H1 (cell line): ENCODE results near the gene EHBP1. TPM values are rescaled to one million over a fixed set of nuclear protein-coding genes. Genes with fewer than 3 reads are reported as not detected.

Experiments used
- CTCF ChIA-PET: fragments of 300-600 bp; sonication (Branson Sonifier 250); formaldehyde crosslinking; loops from one replicate; lab custom pipeline; 2021; ENCODE audit not compliant: partially characterized antibody; lab: Charles Lee
- POLR2A ChIA-PET: fragments of 300-600 bp; sonication (Branson Sonifier 250); formaldehyde crosslinking; loops from one replicate; lab custom pipeline; 2021; ENCODE audit warnings: inconsistent platforms; ENCODE audit not compliant: partially characterized antibody; lab: Charles Lee
- DNase-seq, 2 experiments: peaks; one replicate each; pipeline versions ENCODE4 v3.0.0 to v3.0.0-alpha.2; 2010 to 2022; ENCODE audit warnings: low spot score in 2 of 2, low read depth in 1 of 2, mixed read lengths in 1 of 2
- FAIRE-seq: peaks from 2 replicates; lab custom pipeline; 2011; peaks lifted over from hg19 to GRCh38; lab: Jason Lieb, UNC
- H2AFZ ChIP-seq: 2 replicates; pipeline ENCODE4 v1.8.1; 2012; ENCODE audit warnings: low read length, inconsistent platforms
- H2AK5ac ChIP-seq: 2 replicates; pipeline ENCODE4 v1.6.1; 2013; ENCODE audit warnings: low read depth, low read length
- H2BK120ac ChIP-seq: replicated peaks from 2 replicates; pipeline ENCODE3; 2013; ENCODE audit warnings: low read depth, low read length, inconsistent platforms
- H2BK12ac ChIP-seq: 2 replicates; pipeline ENCODE4 v1.6.1; 2013; ENCODE audit warnings: low read depth, low read length
- H2BK15ac ChIP-seq: 2 replicates; pipeline ENCODE4 v1.6.1; 2013; ENCODE audit warnings: low read length
- H2BK20ac ChIP-seq: 2 replicates; pipeline ENCODE4 v1.6.1; 2013; ENCODE audit warnings: low read length
- H2BK5ac ChIP-seq: 2 replicates; pipeline ENCODE4 v1.6.1; 2013; ENCODE audit warnings: low read depth, low read length
- H3K14ac ChIP-seq: 2 replicates; pipeline ENCODE4 v1.6.1; 2013; ENCODE audit warnings: inconsistent platforms; ENCODE audit not compliant: insufficient read length
- H3K18ac ChIP-seq: 2 replicates; pipeline ENCODE4 v1.6.1; 2013; ENCODE audit warnings: low read length; ENCODE audit errors: extremely low read depth
- H3K23ac ChIP-seq: 2 replicates; pipeline ENCODE4 v1.6.1; 2013; ENCODE audit warnings: inconsistent platforms; ENCODE audit not compliant: insufficient read length
- H3K23me2 ChIP-seq: 2 replicates; pipeline ENCODE4 v1.6.1; 2013; ENCODE audit warnings: low read depth, low read length
- H3K27ac ChIP-seq: 2 replicates; pipeline ENCODE4 v1.6.1; 2011; ENCODE audit warnings: low read depth, low read length, inconsistent platforms
- H3K27me3 ChIP-seq, 4 experiments: replicated peaks in 1 of 4; 1 replicate in 1 of 4; 2 replicates in 3 of 4; pipeline versions ENCODE4 v1.6.1 to v1.8.1; 2011 to 2013; ENCODE audit warnings: low read length in 3 of 4, mild to moderate bottlenecking in 3 of 4, inconsistent platforms in 2 of 4, mixed read lengths in 2 of 4, moderate library complexity in 1 of 4; ENCODE audit not compliant: control insufficient read depth in 3 of 4, insufficient read depth in 3 of 4; ENCODE audit errors: extremely low read depth in 1 of 4
- H3K36me3 ChIP-seq, 4 experiments: 2 replicates each; pipeline versions ENCODE4 v1.6.1 to v1.8.1; 2011 to 2013; ENCODE audit warnings: mild to moderate bottlenecking in 4 of 4, low read length in 3 of 4, moderate library complexity in 2 of 4, control low read depth in 1 of 4, inconsistent platforms in 1 of 4; ENCODE audit not compliant: insufficient read depth in 4 of 4, control insufficient read depth in 2 of 4
- H3K4ac ChIP-seq: replicated peaks from 2 replicates; pipeline ENCODE3; 2013; ENCODE audit warnings: low read length, low read depth, mixed read lengths, inconsistent platforms; ENCODE audit not compliant: insufficient read length
- H3K4me1 ChIP-seq, 4 experiments: replicated peaks in 1 of 4; 1 replicate in 1 of 4; 2 replicates in 3 of 4; pipeline versions ENCODE4 v1.6.1 to v1.8.1; 2011 to 2013; ENCODE audit warnings: low read length in 3 of 4, inconsistent platforms in 2 of 4, mixed read lengths in 1 of 4; ENCODE audit not compliant: insufficient read depth in 4 of 4, control insufficient read depth in 3 of 4
- H3K4me2 ChIP-seq, 2 experiments: 2 replicates each; pipeline versions ENCODE4 v1.6.1 to v1.8.1; 2011 to 2013; ENCODE audit warnings: low read depth in 2 of 2, low read length in 2 of 2, control low read depth in 1 of 2, inconsistent platforms in 1 of 2, mild to moderate bottlenecking in 1 of 2; ENCODE audit not compliant: insufficient read depth in 1 of 2
- H3K4me3 ChIP-seq, 4 experiments: fragments of 200-600, 300-600 bp in 1 of 4; sonication (generic), shearing (Covaris generic), sonication (Bioruptor Twin) in 1 of 4; 2 replicates each; pipeline versions ENCODE4 v1.5.1 to v1.8.1; 2011 to 2016; ENCODE audit warnings: low read length in 4 of 4, low read depth in 3 of 4, control low read depth in 2 of 4, inconsistent platforms in 2 of 4, mild to moderate bottlenecking in 2 of 4, mixed read lengths in 1 of 4, moderate library complexity in 1 of 4; ENCODE audit not compliant: insufficient read depth in 2 of 4; ENCODE audit errors: extremely low read depth in 1 of 4
- H3K56ac ChIP-seq: replicated peaks from 2 replicates; pipeline ENCODE3; 2013; ENCODE audit warnings: low read depth, mild to moderate bottlenecking, mixed read lengths, low read length, inconsistent platforms; ENCODE audit not compliant: insufficient read length
- H3K79me1 ChIP-seq: 2 replicates; pipeline ENCODE4 v1.6.1; 2013; ENCODE audit warnings: low read depth, low read length, control low read depth
- H3K79me2 ChIP-seq, 2 experiments: 2 replicates each; pipeline versions ENCODE4 v1.6.1 to v1.8.1; 2012 to 2013; ENCODE audit warnings: low read length in 2 of 2, mild to moderate bottlenecking in 2 of 2, inconsistent platforms in 1 of 2; ENCODE audit not compliant: insufficient read depth in 2 of 2, control insufficient read depth in 1 of 2
- H3K9ac ChIP-seq, 4 experiments: replicated peaks in 1 of 4; 1 replicate in 1 of 4; 2 replicates in 3 of 4; pipeline versions ENCODE4 v1.6.1 to v1.8.1; 2011 to 2013; ENCODE audit warnings: low read depth in 3 of 4, low read length in 3 of 4, control low read depth in 2 of 4, mild to moderate bottlenecking in 2 of 4, moderate library complexity in 2 of 4, inconsistent platforms in 1 of 4; ENCODE audit errors: extremely low read depth in 1 of 4
- H3K9me3 ChIP-seq, 2 experiments: 2 replicates each; pipeline versions ENCODE4 v1.6.1 to v1.8.1; 2012 to 2013; ENCODE audit warnings: mild to moderate bottlenecking in 2 of 2, moderate library complexity in 2 of 2, control low read depth in 1 of 2, inconsistent platforms in 1 of 2, low read depth in 1 of 2, low read length in 1 of 2, mixed read lengths in 1 of 2; ENCODE audit not compliant: insufficient read depth in 2 of 2
- H4K20me1 ChIP-seq, 2 experiments: replicated peaks in 1 of 2; 2 replicates each; pipeline versions ENCODE3 to v1.8.1; 2011 to 2013; ENCODE audit warnings: inconsistent platforms in 2 of 2, low read length in 2 of 2, mild to moderate bottlenecking in 1 of 2; ENCODE audit not compliant: insufficient read depth in 2 of 2, control insufficient read depth in 1 of 2
- H4K5ac ChIP-seq: 2 replicates; pipeline ENCODE4 v1.6.1; 2013; ENCODE audit warnings: low read length, low read depth, mixed read lengths, inconsistent platforms; ENCODE audit not compliant: insufficient read length
- H4K8ac ChIP-seq: 2 replicates; pipeline ENCODE4 v1.8.0; 2013; ENCODE audit warnings: mild to moderate bottlenecking, moderate library complexity, low read length, inconsistent platforms; ENCODE audit not compliant: insufficient read depth; ENCODE audit errors: extremely low read depth
- H4K91ac ChIP-seq: replicated peaks from 2 replicates; pipeline ENCODE3; 2013; ENCODE audit warnings: low read length, mixed read lengths, inconsistent platforms; ENCODE audit not compliant: insufficient read length
- KDM5A ChIP-seq: fragments of 200-600 bp; IDR thresholded peaks from 2 replicates; pipeline ENCODE4 v1.7.1; 2012; ENCODE audit warnings: mild to moderate bottlenecking, low read length, inconsistent platforms, mixed read lengths
- POLR2AphosphoS5 ChIP-seq: IDR thresholded peaks from 2 replicates; pipeline ENCODE4 v1.6.1; 2011; ENCODE audit warnings: low read depth, low read length
- RXRA ChIP-seq: IDR thresholded peaks from 2 replicates; pipeline ENCODE4 v1.6.1; 2011; ENCODE audit warnings: low read depth, mild to moderate bottlenecking, low read length, moderate library complexity; ENCODE audit not compliant: insufficient read depth
- SAP30 ChIP-seq: fragments of 300-600 bp; sonication (generic); IDR thresholded peaks from 2 replicates; pipeline ENCODE4 v1.7.1; 2012; ENCODE audit warnings: low read length, moderate library complexity, mild to moderate bottlenecking, inconsistent platforms; ENCODE audit not compliant: insufficient read depth, insufficient replicate concordance
- TEAD4 ChIP-seq: IDR thresholded peaks from 2 replicates; pipeline ENCODE4 v1.6.1; 2012; ENCODE audit warnings: low read depth, low read length, inconsistent platforms, mixed read lengths
- WGBS, 2 experiments: shearing (Covaris generic) in 1 of 2; methylation state at CpG; one replicate each; pipeline versions ENCODE4 v1.1.6 to v1.1.7; 2013 to 2015; ENCODE audit warnings: low lambda C conversion rate in 2 of 2, mixed read lengths in 2 of 2, inconsistent platforms in 1 of 2, low coverage in 1 of 2, missing lambda C conversion rate in 1 of 2; ENCODE audit not compliant: insufficient replicate concordance in 2 of 2, insufficient coverage in 1 of 2, insufficient read length in 1 of 2; ENCODE audit errors: extremely low coverage in 1 of 2, missing lambda C conversion rate in 1 of 2; 5-methylcytosine and 5-hydroxymethylcytosine counted together
- polyA plus RNA-seq, 7 experiments: library from polyadenylated mRNA; depleted of rRNA in 3 of 7; stranded (reverse) in 5 of 7; unstranded in 2 of 7; fragments of >200 nt in 5 of 7; fragments of 200-250 nt in 2 of 7; gene quantifications; 1 replicate in 5 of 7; 2 replicates in 1 of 7; 4 replicates in 1 of 7; pipeline versions ENCODE4 v1.2.1 to v1.2.3, GENCODE V29; 2011 to 2013; ENCODE audit warnings: missing spikeins in 2 of 7, mixed read lengths in 2 of 7
- total RNA-seq: library from RNA; stranded (reverse); fragmentation: NEBNext Ultra II Directional; extraction: Animal tissue kit (Norgen Biotek cat#: 25700); gene quantifications from 2 replicates; pipeline ENCODE4 v1.2.1, GENCODE V29; 2021
- TF ChIP-seq, protein P1 (sequence below): IDR thresholded peaks from 2 replicates; pipeline ENCODE4 v1.6.1; 2012; ENCODE audit warnings: inconsistent platforms
- TF ChIP-seq, protein P2 (sequence below): IDR thresholded peaks from 2 replicates; pipeline ENCODE4 v1.6.1; 2012; ENCODE audit warnings: low read length, inconsistent platforms

EHBP1 gene
- total and polyA plus RNA-seq, 2 of the 8 experiments (the other 6 are each of a cell fraction or from before 2014, with no cell fraction given), result 12.0 to 64.1 TPM

DNA sequence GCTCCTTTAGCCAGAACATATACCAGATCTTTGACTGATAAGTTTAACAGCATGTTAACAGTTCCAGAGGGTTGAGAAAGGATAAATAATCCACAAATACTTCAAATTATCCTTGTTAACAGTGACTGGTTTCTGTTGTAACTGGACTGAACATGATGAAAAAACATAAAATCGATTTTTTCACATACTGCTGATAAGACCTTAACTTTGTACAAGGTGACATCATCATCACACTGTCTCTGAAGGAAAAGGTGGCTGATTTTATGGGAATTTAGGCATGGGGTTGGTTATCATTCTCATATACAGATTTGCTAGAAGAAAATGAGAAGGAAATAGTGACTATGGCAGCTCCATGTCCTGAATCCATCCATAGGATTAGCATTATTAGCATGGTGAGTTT is 381.2 kb downstream of the EHBP1 start:
- H4K5ac ChIP-seq, result no peak overlapping the region
- no peaks in the 10 kb centered on the region for H3K79me1 ChIP-seq
- H2AK5ac ChIP-seq, result no peak overlapping the region
- H3K9me3 ChIP-seq, result no peaks in the 10 kb centered on the region
- H2BK120ac ChIP-seq, result no peak overlapping the region
- no peak overlapping the region for H3K56ac ChIP-seq
- ChIA-PET CTCF (no interaction called here), POLR2A (no interaction called here)
- H4K20me1 ChIP-seq, result no peaks in the 10 kb centered on the region
- no peak overlapping the region for H3K14ac ChIP-seq
- no peak overlapping the region for H2BK15ac ChIP-seq
- H3K4me2 ChIP-seq, result no peak overlapping the region
- no peak overlapping the region for H2BK20ac ChIP-seq
- no peaks in the 10 kb centered on the region for H3K4me1 ChIP-seq
- no peak overlapping the region for H3K4me3 ChIP-seq
- WGBS, 2 experiments, result 84% methylated on average over 1 of the region's 1 CpG; no CpG with 5 or more reads in 1 of the 2 experiments
- no peaks in the 10 kb centered on the region for H3K79me2 ChIP-seq
- H3K23ac ChIP-seq, result no peak overlapping the region
- no peak overlapping the region for H3K9ac ChIP-seq
- DNase-seq, result no peak
- no peak overlapping the region for H2AFZ ChIP-seq
- H4K8ac ChIP-seq, result no peak overlapping the region
- no peaks in the 10 kb centered on the region for H3K27me3 ChIP-seq
- TF ChIP-seq KDM5A, result no peak
- TF ChIP-seq, protein P1, sequence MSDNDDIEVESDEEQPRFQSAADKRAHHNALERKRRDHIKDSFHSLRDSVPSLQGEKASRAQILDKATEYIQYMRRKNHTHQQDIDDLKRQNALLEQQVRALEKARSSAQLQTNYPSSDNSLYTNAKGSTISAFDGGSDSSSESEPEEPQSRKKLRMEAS, result no peak
- TF ChIP-seq POLR2AphosphoS5, result no peak
- no peak for TF ChIP-seq RXRA
- no peak for TF ChIP-seq TEAD4
- TF ChIP-seq, protein P2, sequence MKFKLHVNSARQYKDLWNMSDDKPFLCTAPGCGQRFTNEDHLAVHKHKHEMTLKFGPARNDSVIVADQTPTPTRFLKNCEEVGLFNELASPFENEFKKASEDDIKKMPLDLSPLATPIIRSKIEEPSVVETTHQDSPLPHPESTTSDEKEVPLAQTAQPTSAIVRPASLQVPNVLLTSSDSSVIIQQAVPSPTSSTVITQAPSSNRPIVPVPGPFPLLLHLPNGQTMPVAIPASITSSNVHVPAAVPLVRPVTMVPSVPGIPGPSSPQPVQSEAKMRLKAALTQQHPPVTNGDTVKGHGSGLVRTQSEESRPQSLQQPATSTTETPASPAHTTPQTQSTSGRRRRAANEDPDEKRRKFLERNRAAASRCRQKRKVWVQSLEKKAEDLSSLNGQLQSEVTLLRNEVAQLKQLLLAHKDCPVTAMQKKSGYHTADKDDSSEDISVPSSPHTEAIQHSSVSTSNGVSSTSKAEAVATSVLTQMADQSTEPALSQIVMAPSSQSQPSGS, result no peak
- no peak for TF ChIP-seq SAP30
- TF ChIP-seq, all 59 proteins: peak for 0
- no peak overlapping the region for H3K4ac ChIP-seq
- H2BK12ac ChIP-seq, result no peak overlapping the region
- no peak overlapping the region for H4K91ac ChIP-seq
- no peaks in the 10 kb centered on the region for H3K23me2 ChIP-seq
- H2BK5ac ChIP-seq, result no peak overlapping the region
- no peak overlapping the region for H3K27ac ChIP-seq
- H3K36me3 ChIP-seq, result no peaks in the 10 kb centered on the region
- H3K18ac ChIP-seq, result no peak overlapping the region
- FAIRE-seq, result no peak
